ENCODE data around the gene ASTL. TPM values are rescaled to one million over a fixed set of nuclear protein-coding genes. Genes with fewer than 3 reads are reported as not detected.

Gene ASTL
- total RNA-seq, 1 experiment from 2014 or later, result not detected

DNA sequence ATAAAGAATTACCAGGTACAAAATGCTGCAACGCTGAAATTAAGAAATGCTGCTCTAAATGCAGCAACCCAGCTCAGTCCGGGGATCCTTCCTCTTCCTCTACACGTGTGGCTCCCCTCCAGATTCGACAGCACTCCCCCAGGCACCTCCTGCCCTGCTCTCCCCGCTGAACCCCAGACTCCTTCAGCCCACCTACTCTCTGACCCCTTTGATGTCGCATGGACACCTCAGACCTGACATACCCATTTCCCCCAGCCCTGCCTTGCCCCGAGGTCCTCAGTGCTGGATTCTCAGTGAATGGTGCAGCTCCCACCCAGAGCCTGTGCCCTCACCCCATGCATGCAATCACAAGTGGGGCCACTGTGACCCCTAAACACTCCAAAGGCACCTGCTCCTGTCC is 17.3 kb downstream of the ASTL start:
- Histone ChIP-seq H3K4me3 (ENCODE audit: low read length) (no peak overlapping the region), H2AFZ (ENCODE audit: low read length) (no peak overlapping the region), H3K9ac (ENCODE audit: low read length) (no peak overlapping the region), H3K27me3 (ENCODE audit: low read length) (peaks cover 27% of the 10 kb centered on the region), H4K20me1 (ENCODE audit: low read length) (no peaks in the 10 kb centered on the region), H3K9me3 (ENCODE audit: low read length) (no peaks in the 10 kb centered on the region), H3K4me2 (ENCODE audit: low read length) (no peak overlapping the region), H3K79me2 (ENCODE audit: low read length) (no peaks in the 10 kb centered on the region), H3K36me3 (ENCODE audit: low read depth, low read length) (no peaks in the 10 kb centered on the region), H3K9me2 (replicated peaks; ENCODE audit: low read length) (no peaks in the 10 kb centered on the region), H3K27ac (ENCODE audit: low read length) (no peak overlapping the region), H3K4me1 (ENCODE audit: insufficient read depth, low read length) (peaks cover 7% of the 10 kb centered on the region), H3F3A (ENCODE audit: low read length, unreplicated experiment) (no peaks in the 10 kb centered on the region)
- TF ChIP-seq EZH2 (IDR thresholded peaks at IDR 0.05; ENCODE audit: low read length, unreplicated experiment), result no peak
- TF ChIP-seq, protein P1, sequence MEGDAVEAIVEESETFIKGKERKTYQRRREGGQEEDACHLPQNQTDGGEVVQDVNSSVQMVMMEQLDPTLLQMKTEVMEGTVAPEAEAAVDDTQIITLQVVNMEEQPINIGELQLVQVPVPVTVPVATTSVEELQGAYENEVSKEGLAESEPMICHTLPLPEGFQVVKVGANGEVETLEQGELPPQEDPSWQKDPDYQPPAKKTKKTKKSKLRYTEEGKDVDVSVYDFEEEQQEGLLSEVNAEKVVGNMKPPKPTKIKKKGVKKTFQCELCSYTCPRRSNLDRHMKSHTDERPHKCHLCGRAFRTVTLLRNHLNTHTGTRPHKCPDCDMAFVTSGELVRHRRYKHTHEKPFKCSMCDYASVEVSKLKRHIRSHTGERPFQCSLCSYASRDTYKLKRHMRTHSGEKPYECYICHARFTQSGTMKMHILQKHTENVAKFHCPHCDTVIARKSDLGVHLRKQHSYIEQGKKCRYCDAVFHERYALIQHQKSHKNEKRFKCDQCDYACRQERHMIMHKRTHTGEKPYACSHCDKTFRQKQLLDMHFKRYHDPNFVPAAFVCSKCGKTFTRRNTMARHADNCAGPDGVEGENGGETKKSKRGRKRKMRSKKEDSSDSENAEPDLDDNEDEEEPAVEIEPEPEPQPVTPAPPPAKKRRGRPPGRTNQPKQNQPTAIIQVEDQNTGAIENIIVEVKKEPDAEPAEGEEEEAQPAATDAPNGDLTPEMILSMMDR (conservative IDR thresholded peaks at IDR 0.05; ENCODE audit: low read depth, low read length), result no peak
- TF ChIP-seq EZH2phosphoT487 (IDR thresholded peaks at IDR 0.05; ENCODE audit: borderline replicate concordance, low read length), result no peak
- ChIA-PET CTCF (no interaction called here), POLR2A (ENCODE audit: unreplicated experiment) (no interaction called here)
- DNase-seq (no peak), ATAC-seq (no peak)
- no TSS peak for BruUV-seq (replicated peaks)
- intact Hi-C loops (cut with micrococcal nuclease), result no loop called here

DNA sequence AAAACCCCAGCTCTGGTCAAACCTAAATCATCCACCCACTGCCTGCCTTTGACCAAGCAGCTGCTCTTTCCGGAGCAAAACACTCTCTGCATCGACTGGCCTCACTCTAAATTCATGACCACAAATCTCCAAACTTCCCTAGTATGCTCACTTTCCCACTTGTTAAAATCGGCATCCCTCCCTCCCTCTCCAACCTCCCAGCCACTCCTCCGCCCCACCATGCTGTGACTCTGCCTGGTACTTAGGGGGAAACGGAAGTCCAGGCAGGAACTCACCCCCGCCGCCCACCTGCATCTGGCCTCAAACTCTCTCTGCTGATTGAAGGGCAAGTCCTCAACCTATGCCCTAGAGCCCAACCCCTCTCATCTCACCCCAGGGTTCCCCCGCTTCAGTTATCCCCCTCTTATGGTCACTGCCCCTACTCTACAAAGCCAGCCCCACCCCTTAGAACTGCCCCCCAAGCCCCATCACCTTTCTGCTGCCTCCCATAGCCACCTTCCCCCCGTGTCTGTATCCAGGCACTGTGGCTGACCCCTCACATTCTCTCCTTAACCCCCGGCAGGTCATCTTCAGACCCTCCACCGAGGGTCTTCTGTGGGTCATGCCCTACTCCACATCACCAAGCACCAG is 18.1 kb downstream of the ASTL start:
- Histone ChIP-seq H4K20me1 (ENCODE audit: low read length) (no peaks in the 10 kb centered on the region), H3K4me3 (ENCODE audit: low read length) (no peak overlapping the region), H3F3A (ENCODE audit: low read length, unreplicated experiment) (no peaks in the 10 kb centered on the region), H3K36me3 (ENCODE audit: low read depth, low read length) (no peaks in the 10 kb centered on the region), H3K79me2 (ENCODE audit: low read length) (no peaks in the 10 kb centered on the region), H3K4me1 (ENCODE audit: insufficient read depth, low read length) (peaks cover 7% of the 10 kb centered on the region), H3K9ac (ENCODE audit: low read length) (no peak overlapping the region), H3K27ac (ENCODE audit: low read length) (no peak overlapping the region), H3K9me2 (replicated peaks; ENCODE audit: low read length) (no peaks in the 10 kb centered on the region), H3K9me3 (ENCODE audit: low read length) (no peaks in the 10 kb centered on the region), H3K27me3 (ENCODE audit: low read length) (peaks cover 27% of the 10 kb centered on the region), H3K4me2 (ENCODE audit: low read length) (no peak overlapping the region), H2AFZ (ENCODE audit: low read length) (no peak overlapping the region)
- CTCF ChIA-PET, result no interaction called here
- TF ChIP-seq EZH2 (IDR thresholded peaks at IDR 0.05; ENCODE audit: low read length, unreplicated experiment) (no peak), EZH2phosphoT487 (IDR thresholded peaks at IDR 0.05; ENCODE audit: borderline replicate concordance, low read length) (no peak)
- TF ChIP-seq, protein P1 (conservative IDR thresholded peaks at IDR 0.05; ENCODE audit: low read depth, low read length), result no peak
- POLR2A ChIA-PET (ENCODE audit: unreplicated experiment), result no interaction called here
- intact Hi-C loops (cut with micrococcal nuclease), result no loop called here
- DNase-seq, result no peak
- ATAC-seq, result no peak
- BruUV-seq (replicated peaks), result no TSS peak

DNA sequence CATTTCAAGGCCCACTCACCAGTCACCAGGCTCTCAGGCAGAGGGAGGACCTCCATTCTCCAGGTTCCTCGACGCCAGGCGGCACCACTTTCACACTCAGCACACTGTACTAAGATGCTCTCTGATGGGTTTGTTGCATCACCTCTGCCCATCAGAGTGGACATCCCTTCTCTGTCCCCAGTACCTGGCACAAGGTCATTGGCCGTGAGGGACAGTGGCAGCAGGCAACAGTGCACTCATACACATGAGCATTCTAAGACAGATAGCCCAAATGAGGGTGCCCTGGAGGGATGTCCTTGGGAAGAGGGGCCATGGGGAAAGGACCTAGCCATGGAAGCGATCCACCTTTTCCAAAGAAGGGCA is 18.9 kb downstream of the ASTL start:
- TF ChIP-seq, protein P1 (conservative IDR thresholded peaks at IDR 0.05; ENCODE audit: low read depth, low read length), result no peak
- TF ChIP-seq EZH2phosphoT487 (IDR thresholded peaks at IDR 0.05; ENCODE audit: borderline replicate concordance, low read length), result no peak
- TF ChIP-seq EZH2 (IDR thresholded peaks at IDR 0.05; ENCODE audit: low read length, unreplicated experiment), result no peak
- no TSS peak for BruUV-seq (replicated peaks)
- Histone ChIP-seq H3K9me3 (ENCODE audit: low read length) (no peaks in the 10 kb centered on the region), H4K20me1 (ENCODE audit: low read length) (no peaks in the 10 kb centered on the region), H3K79me2 (ENCODE audit: low read length) (no peaks in the 10 kb centered on the region), H3F3A (ENCODE audit: low read length, unreplicated experiment) (no peaks in the 10 kb centered on the region), H3K9ac (ENCODE audit: low read length) (no peak overlapping the region), H3K27ac (ENCODE audit: low read length) (no peak overlapping the region), H2AFZ (ENCODE audit: low read length) (no peak overlapping the region), H3K4me1 (ENCODE audit: insufficient read depth, low read length) (peaks cover 7% of the 10 kb centered on the region), H3K27me3 (ENCODE audit: low read length) (peaks cover 27% of the 10 kb centered on the region), H3K36me3 (ENCODE audit: low read depth, low read length) (no peaks in the 10 kb centered on the region), H3K9me2 (replicated peaks; ENCODE audit: low read length) (no peaks in the 10 kb centered on the region), H3K4me3 (ENCODE audit: low read length) (no peak overlapping the region), H3K4me2 (ENCODE audit: low read length) (no peak overlapping the region)
- CTCF ChIA-PET, result no interaction called here
- intact Hi-C loops (cut with micrococcal nuclease), result no loop called here
- DNase-seq (no peak), ATAC-seq (no peak)
- POLR2A ChIA-PET (ENCODE audit: unreplicated experiment), result no interaction called here

Data from PC-3 (cell line).